Measurements from ENCODE around the gene TMBIM1.

The TMBIM1 gene

DNA sequence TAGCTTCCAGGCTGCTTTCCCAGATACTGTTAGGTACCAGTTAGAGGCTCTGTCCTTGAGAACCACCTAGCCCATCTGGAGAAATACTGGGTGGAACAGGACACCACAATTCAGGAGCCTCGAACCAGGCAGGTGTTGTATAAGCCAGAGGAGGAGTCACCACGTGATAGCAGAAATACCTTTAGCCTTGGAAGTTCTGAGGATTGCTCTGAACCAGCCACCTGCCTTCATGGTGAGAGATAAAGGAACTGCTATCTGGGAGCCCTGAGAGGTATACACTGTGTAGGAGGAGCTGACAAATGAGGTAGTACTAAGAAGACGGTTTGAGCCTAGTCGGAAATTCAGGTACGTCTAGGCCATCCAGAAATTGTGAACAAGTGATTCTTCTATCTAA is 39.1 kb downstream of the TMBIM1 start:
- no peak for DNase-seq

DNA sequence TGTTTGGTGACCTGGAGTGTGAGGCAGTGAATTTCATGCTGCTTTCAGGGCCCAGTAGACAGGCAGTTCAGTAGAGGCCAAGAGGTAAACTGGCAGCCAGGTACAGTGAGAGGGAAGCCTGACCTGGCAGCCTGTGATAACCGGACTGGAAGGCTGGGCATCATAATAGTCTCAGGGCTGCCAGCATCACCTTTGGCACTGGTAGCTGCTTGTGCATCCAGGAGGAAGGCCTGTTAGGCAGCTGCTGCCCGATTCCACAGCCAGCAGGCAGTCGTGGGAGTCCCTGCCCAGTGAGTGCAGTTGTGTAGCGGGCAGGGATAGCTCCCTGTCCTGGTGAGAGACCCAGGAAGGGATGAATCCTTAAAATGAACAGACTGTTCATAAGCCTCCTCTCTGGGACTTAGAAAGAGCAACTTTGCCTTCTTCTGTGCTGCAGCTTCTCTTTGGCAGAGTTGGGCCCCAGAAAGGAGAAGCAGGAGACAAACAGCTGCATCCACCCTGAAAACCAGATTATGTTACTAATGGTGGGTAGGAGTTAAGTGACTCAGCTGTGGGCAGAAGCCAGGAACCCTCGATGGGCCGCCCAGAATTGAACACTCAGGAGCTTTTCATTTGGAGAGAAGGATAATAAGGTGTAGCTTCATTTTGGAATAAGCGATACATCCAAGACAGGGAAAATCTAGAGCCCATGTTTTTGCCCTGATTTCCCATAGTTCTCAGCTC is 39.6 kb downstream of the TMBIM1 start:
- DNase-seq, result no peak

DNA sequence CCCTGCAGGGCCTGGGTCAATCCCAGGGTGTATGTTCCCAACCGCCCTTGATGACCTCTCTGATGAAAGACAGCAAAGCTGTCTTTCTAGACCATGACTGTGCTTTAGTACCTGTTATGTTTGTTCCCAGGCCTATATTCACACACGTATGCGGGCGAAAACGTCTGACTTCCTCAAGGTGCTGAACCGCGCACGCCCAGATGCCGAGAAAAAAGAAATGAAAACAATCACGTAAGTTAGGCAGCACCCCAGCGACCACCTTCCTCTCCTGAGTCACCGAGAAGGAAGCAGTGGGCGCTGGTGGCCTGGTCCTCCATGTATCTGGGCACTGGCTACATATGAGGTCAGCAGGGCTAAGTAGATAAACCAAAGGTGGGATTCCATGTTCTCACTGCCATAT is 42.6 kb downstream of the TMBIM1 start:
- no peak for DNase-seq

DNA sequence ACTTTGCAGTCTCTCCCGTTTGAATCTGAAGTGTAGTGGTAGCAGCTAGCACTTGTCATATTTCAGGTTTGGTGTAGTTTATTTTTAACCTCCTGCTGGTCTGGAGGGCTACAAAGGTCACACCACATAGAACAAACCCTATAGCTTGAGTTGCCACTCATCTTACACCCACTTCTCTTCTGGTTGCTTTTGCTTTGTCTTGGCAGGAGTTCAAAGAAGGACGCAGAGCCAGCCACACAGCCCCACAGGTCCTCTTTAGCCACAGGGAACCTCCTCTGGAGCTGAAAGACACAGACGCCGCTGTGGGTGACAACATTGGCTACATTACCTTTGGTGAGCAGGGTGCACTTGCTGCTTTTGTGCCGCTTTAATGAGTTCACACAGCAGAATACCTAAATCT is 47.1 kb downstream of the TMBIM1 start:
- DNase-seq, result no peak

DNA sequence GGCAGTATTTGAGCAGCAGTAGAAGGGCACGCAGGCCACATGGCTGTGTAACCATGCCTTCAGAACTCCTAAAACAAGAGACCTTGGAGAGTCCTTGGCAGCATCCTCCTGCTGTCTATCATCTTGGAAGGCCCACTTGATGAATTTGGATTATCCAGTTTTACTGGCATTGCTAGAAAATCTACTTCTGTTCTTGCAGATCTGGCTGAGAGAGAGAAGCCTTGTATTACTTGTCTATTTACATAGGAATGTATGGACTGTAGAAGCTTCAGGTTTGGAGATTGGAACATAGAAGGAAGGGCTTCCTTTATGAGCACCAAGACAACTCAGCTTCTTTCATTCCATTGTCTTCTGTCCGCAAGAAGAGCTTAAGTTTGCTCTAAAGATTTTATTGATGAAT is 47.6 kb downstream of the TMBIM1 start:
- DNase-seq, result no peak

DNA sequence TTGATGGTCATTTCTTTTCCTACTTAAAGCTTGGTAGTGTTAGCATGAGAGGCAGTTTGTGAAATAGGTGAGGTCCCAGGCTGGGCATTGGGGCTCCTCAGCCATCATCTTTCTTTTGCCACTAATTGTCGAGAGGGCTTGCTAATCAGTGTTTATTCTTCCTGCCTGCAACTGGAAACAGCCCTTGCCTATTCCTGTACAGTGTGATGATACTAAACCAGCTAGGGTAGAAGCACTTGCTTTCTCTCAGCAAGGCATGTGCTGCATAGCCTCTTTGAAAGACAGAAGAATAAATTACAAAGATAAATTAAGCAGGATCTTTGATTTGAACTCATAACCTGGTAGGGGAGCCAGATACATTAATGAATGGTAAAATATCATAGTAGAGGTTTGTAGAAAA is 48.1 kb downstream of the TMBIM1 start:
- DNase-seq, result no peak

DNA sequence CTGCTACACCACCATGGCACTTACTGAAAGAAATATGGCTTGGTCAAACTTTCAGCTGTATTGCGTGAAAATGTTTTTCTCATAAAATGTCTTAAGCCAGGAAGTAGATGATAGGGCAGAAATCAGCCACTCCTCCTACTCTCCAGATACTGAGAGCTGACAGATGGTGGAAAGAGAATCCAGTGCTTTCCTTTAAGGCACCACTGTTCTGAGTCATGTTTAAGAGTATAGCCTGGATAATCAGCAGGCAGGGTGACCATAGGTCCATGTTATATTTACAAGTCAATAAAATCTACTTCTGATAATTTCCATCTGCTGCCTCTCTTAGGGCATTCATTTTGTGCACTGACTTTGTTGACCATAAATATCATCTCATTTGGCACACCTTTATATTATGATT is 53.4 kb downstream of the TMBIM1 start:
- DNase-seq, result no peak

DNA sequence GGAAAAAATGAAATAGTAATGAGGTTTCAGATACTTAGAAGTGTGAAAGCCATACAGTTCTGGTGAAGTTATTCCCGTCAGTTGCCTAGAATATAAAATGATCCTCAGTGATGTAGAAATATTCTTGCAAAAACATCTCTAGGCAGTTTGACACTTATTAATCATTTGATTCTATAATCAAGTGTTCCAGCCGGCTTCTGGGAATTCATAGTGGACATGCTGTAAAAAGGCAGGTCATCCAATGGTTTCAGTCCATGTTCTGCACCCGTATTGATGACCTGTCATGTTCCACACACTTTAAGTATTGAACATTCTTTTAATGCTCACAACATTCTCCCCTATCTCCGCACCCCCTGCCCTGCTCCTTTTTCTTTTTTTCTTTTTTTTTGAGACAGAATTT is 55.5 kb downstream of the TMBIM1 start:
- DNase-seq, result no peak

DNA sequence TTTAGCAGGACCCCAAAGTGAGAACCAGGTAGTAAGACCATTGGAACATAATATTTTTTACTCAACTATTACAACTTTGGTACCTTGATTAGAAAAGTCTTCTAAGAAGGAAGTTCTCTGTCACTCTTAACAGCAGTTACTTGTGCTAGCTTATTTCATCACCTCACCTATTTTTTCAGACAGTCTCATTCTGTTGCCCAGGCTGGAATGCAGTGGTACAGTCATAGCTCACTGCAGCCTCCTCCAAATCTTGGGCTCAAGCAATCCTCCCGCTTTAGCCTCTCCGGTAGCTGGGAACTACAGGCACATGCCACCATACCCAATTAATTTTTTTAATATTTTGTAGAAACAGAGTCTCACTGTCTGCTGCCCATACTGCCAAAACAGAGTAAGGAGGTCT is 57.3 kb downstream of the TMBIM1 start:
- no peak for DNase-seq

DNA sequence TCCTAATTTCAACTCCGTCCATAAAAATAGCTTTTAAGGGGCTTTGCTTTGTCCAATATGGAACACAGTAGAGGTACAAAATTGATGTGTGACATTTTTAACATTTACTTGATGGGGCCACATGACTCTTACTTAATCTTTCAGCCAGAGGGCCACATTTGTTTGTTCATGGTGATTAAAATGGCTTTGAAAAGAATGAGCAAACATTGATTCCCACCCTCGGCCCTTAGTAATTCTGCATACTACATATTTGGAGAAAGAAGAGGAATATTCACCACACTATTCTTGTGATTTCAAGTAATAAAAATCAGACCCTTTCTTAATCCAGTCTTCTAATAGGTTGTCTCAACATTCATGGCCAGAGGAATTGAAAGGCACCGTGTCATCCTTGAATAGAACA is 57.8 kb downstream of the TMBIM1 start:
- DNase-seq, result no peak

DNA sequence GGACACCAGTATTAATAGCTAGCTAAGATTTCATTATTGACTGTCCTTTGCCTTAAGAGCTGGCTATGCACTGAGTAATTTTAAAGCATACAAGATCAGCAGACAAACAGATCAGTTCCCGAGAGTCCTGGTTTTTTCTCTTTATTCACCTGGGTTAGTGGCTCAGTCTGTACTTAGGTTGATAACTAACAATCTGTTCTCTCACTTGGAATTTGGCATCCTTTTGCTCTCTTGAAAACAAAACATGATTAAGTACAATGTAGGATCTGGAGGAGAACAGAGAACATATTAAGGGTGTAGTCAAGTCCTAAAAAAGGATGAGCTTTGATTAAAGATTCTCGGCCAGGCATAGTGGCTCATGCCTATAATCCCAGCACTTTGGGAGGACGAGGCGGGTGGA is 58.8 kb downstream of the TMBIM1 start:
- DNase-seq, result no peak

DNA sequence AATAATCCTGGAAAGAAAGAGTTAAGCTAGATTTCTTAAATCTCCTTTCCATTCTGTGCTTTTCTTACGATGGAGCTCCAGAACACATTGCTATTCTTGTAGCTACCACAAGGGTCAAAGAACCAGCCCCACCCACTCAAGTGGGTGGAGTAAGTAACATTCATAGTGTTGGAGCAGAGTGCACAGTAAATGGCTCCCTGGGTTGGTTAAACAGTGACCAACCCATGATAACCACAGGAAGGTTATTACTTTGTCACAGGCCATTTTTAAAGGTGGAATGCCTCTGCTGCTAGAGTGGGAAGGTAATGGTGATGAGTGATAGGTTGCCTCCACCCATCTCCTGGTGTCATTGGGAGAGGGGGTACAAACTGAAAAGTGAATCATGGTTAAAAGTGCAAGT is 61.4 kb downstream of the TMBIM1 start:
- no peak for DNase-seq

DNA sequence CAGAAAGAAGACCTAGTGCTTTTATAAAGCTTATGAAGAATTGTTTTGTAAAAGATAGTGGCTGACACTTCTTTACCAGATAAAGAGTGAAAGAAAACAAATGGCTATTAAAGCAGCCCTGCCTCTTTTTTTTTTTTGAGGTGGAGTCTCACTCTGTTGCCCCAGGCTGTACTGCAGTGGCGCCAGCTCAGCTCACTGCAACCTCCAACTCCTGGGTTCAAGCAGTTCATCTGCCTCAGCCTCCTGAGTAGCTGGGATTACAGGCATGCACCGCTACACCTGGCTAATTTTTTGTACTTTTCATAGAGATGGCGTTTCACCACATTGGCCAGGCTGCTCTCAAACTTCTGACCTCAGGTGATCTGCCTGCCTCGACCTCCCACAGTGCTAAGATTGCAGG is 62.5 kb downstream of the TMBIM1 start:
- DNase-seq, result no peak

DNA sequence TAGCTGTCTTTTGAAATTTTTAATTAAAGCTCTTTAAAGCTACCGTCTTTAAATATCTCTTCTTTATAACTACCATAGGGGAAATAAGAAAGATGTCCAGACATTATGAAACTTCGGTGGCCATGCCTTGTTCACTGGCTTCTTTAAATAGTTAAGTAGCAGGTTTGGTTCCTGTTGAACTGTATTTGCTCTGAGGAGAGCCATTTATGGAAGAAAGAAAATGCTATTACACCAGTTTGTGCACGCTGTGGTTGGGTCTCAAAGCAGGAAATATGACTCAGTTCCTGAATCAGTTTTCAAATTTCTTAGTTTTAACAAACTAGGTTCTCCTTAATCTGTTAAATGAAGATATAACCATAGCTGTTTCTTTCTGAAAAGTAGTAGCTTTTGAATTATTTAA is 63.1 kb downstream of the TMBIM1 start:
- peak; percentile 64 for DNase-seq

DNA sequence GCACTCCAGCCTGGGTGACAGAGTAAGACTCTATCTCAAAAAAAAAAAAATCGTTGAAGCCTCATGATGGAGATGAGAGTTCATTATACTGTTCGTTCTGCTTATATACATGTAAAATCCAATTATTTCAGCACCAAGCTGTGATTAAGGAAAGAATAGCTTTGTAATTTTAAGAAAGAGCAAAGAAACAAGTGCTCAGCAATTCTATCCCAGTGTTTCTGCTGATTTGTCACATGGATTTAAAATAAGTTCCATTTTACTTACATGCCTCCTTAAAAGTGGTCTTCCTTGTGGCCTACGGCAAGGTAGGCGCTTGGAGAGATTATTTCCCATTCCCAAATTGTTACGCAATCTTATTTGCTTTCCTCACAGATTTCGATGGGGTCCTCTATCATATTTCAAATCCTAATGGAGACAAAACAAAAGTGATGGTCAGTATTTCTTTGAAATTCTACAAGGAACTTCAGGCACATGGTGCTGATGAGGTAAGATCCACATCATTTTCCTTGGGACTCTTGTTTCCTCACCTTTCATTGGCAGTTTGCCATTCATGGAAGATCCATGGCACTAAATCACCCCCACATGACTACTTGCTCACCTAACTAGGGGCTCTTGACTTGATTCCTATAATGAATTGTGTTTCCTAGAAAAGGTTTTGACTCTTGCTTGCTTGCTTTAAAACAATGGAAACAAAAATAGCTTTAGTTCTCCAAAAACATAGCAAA is 63.8 kb downstream of the TMBIM1 start:
- no peak for DNase-seq

DNA sequence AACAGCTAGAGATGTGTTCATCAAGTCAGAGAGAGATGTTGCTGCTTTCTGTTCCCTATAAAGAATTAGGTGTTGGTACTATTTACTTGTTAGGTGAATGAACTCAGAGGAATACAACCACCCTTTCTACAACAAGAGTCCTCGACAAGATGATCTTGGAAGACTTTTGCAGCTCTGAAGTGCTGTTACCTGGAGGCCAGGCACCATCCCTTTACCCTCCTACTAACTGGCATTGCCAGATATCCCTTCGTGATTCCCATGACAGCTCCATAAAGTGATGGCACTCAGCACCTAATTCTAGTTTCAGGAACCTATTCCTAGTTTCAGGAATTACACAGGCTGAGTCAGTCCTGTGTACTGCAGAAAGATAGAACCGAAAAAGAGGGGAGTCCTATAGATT is 65.4 kb downstream of the TMBIM1 start:
- DNase-seq, result no peak
